GM12892 (cell line): ENCODE measurements around the gene DOK6.

Source experiments
- DNase-seq: peaks from one replicate; pipeline ENCODE4 v3.0.0; 2011; ENCODE audit not compliant: insufficient read length
- FAIRE-seq: peaks from 2 replicates; lab custom pipeline; 2011; peaks lifted over from hg19 to GRCh38; lab: Jason Lieb, UNC
- POLR2A ChIP-seq: IDR thresholded peaks from 2 replicates; pipeline ENCODE4 v1.6.1; 2011; ENCODE audit warnings: low read depth, low read length, control low read depth
- POLR2AphosphoS5 ChIP-seq: IDR thresholded peaks from 2 replicates; pipeline ENCODE4 v1.6.1; 2011; ENCODE audit warnings: low read depth, low read length, control low read depth
- TAF1 ChIP-seq: IDR thresholded peaks from 2 replicates; pipeline ENCODE4 v1.6.1; 2011; ENCODE audit warnings: low read depth, mild to moderate bottlenecking, control low read depth, low read length, borderline replicate concordance

The DOK6 gene

DNA sequence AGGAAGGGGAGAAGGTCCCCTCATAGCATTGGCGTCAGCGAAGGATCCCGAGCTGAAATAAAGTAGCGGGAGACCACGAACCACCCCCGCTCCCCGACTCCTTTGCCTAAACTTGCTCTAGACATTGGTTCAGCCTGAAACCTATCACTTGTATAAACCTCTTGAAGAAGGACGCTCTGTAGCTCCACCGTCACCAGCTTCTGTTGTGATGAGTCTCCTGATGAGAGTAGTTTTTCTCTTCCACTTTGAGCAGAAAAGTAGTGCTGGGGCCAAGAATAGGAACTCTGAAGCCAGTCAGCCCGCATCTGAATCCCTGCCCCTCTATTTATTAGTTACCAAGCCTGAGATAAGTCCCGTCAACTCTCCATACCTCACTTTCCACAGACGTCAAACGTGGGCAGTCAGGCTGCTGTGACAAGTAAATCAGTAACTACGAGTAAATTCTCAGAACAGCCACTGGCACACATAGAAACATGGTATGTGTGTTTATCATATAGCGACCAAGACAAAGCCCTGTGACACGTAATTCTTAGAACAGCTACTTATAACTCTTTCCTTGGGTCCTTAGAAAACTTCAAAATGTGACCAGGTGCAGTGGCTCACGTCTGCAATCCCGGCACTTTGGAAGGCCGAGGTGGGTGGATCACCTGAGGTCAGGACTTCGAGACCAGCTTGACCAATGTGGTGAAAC lies 485.3 kb downstream of the DOK6 start:
- DNase-seq: no peak
- TF ChIP-seq POLR2A (no peak), POLR2AphosphoS5 (no peak), TAF1 (no peak)
- FAIRE-seq: peak; percentile 77

DNA sequence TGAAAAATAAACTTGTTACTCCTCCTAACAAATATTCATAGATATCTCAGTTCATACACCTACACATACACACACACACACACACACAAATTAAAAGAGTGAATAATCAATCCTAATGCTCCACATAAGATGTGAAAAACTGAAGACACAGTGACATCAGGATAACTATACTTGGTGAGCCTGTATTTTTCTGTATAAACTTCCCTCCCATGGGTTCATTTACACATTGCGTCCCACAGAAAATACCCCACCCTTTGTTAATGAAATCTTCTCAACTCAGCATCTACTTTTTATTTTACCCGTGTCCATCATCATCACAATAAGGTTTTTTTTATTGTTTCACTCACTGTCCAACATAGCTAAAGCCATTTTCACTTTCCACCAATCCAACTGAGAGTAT lies 486.6 kb downstream of the DOK6 start:
- DNase-seq: no peak
- no peak for FAIRE-seq
- TF ChIP-seq POLR2AphosphoS5: no peak

DNA sequence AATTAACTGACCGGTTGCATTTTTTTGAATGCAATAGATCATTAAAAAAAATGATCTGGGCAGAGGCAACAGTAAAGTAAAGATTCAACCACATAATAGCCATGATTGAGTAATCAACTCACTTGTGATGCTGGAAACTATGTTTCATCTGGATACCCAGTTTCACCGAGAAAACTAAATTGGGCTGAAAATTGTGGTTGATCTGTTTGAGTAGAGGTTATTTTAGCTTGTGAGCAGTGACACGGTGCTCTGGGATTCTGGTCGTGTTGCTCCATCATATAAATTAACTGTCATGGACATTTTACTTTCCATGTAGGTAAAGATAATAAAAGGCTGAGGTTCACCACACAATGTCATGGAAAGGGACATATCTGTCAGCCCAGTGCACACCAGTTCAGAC lies 488.3 kb downstream of the DOK6 start:
- FAIRE-seq: peak; percentile 33
- DNase-seq: no peak
- TF ChIP-seq TAF1 (no peak), POLR2AphosphoS5 (no peak), POLR2A (no peak)

DNA sequence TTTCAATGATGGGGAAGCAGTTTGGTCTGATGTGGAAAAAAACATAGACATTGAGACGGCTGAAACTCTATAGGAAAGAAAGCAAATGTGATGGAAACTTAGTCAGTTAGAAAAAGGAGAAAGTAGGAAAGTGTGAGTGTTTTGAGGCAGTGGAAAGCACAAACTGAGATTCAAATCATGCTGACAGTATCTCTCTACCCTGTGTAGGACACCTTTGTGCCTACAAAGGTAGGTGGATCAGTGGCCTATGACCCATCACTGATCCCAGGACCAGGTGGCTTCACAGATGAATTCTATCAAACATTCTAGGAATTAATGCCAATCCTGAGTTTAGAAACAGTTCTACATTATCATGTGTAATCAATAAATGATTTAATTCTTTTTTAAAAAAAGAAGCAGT lies 489.9 kb downstream of the DOK6 start:
- no peak for DNase-seq
- TF ChIP-seq POLR2A (no peak), POLR2AphosphoS5 (no peak), TAF1 (no peak)

DNA sequence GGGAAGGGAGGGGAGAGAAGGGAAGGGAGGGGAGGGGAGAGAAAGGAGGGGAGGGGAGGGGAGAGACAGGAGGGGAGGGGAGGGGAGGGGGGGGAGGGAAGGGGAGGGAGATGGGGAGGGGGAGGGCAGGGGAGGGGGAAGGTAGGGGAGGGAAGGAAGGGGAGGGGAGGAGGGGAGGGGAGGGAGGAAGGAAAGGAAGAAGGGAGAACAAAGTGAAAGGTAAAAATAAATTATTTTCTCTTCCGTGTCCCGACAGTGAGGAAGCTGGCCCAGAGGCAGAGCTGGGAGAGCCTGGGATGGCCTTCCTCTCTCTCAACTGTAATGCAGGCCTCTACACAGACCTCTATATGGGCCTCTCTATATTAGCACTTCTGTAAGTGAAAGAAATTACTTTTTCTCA lies 493.8 kb downstream of the DOK6 start:
- FAIRE-seq: peak; percentile 33
- no peak for TF ChIP-seq TAF1
- TF ChIP-seq POLR2A: no peak
- no peak for TF ChIP-seq POLR2AphosphoS5
- DNase-seq: no peak

More for the DNA sequence above, 489.9 kb downstream of the DOK6 start:
- FAIRE-seq: peak; percentile 44

DNA sequence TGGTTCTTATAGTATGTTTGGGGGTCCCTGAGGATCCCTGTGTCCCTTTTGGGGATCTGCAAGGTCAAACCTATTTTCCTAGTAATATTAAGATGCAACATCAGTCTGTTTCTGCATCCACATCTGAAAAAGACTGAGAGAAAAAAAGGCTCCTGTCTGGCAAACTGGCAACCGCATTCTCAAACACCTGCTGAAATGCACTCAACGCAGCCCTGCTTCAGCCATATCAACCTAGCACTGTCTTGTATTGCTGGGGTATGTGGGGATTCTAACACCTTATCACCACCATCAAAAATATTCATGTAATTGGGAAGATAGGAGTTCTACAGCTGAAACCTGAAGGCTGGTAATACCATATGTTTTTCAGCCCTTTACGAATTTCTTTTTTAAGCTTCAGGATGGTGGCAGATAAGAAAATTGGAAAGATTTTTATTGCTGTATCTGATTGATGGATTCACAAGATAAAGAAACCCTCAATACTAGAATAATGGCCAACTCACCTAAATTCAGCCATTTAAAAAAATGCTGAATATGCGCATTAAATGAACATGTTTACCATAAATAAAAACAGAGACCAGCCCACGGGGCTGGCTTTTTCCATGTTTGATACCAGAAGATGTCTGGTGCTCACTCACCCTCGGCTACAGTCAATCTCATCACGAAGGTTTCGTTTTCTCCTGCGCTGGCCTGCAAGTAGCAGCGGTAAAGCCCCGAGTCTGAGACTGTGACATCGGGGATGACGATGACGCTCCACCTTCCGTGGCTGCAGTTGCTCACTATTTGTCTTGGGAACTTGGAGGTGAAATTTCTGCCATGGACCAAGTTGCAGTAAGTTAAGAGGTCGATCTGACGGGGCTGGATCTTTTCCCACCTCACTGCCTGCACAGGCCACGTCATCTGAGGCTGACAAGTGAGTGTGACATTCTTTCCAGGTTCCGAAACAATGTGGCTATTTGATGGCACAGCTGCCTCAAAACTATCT lies 494.7 kb downstream of the DOK6 start:
- no peak for FAIRE-seq
- DNase-seq: no peak
- TF ChIP-seq POLR2A (no peak), POLR2AphosphoS5 (no peak), TAF1 (no peak)

DNA sequence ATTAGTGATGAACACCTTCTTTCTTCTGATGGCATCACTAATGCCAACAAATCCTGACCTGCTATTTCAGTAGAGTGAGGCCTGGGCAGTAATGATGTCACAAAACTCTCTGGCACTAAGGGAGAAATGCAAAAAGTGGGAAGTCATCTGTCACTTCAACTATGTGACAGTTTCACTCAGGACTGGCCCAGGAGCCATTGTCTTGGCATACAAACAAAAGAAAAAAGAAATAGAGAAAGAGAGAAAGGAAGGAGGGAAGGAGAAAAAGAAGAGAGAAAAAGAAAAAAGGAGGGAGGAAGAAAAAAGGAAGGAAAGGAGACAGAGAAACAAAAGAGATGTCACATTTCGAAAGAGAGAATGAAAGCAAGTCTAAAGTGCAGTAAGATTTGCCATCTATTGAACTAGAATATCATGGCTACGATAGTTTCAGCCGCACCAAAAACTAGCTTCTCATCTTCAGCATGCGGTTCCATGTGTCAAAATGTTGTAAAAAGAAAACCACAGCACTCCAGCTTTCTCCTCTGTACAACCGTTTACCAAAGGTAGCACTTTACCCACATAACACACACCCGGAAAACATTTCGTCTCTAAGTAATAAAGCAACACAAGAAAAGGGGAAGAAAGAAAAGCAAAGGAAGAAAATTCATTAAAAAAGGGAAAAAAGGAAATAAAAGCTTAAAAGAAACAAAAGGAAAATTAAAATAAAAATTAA lies 496.9 kb downstream of the DOK6 start:
- TF ChIP-seq POLR2A: no peak
- no peak for TF ChIP-seq TAF1
- DNase-seq (no peak), FAIRE-seq (peak; percentile 73)

DNA sequence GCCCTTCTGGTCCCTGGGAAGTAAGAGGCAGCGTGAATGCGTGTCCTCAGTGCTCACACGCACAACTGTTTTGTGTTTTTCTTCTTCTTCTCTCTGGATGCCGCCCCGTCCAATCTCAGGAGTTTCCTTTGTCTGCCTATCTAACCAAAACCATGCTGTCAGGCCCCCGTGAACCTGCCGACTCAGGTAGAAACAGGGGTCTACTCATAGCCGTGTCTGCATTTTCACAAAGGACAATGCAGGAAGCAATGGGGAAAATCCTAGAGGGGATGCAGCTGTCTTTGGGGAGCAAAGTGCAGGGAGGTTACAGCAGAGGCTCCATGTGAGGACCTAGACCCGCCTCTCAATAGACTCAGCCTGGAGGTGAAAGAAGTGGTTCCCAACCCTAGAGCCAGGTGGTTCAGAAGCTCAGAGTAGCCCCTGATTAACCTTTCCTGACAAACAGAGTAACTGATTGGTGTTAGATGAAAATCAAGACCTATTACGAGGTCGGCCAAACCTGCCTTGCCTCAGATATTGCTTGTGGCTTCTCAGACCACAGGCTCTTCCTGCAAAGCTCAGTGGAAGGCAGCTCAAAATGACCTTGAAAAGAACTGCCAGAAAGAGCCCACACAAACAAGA lies 497.7 kb downstream of the DOK6 start:
- TF ChIP-seq TAF1 (no peak), POLR2A (no peak), POLR2AphosphoS5 (no peak)
- DNase-seq (no peak), FAIRE-seq (peak; percentile 67)
